ENCODE data around the gene OTOP1. TPM values are rescaled to one million over a fixed set of nuclear protein-coding genes. Genes with fewer than 3 reads are reported as not detected.
"Not testable (repeated sequence)": the region's sequence is repeated elsewhere in the genome, so short reads cannot be mapped to it uniquely, and the experiment has no call there.

The OTOP1 gene
- total RNA-seq, 1 donor from 2014 or later = not detected

DNA sequence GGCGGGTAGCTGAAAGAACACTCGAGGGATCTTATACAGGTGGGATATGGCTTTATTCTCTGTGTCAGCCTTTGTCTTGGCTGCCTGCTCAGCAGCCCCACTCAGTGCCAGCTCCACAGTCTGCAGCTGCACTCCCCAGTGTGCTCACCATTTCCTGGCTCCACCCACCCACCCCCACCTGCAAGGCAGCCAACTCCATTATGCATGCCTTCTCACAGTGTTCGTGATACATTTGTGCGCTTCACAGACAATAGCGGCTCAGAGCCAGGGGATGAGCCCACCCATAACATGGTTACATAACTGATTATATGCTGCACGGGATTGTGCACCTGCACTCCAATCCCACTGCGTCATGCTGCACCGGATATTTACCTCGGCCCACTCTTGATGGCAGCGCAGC is 30.1 kb upstream of the OTOP1 start:
- TF ChIP-seq, protein P1, sequence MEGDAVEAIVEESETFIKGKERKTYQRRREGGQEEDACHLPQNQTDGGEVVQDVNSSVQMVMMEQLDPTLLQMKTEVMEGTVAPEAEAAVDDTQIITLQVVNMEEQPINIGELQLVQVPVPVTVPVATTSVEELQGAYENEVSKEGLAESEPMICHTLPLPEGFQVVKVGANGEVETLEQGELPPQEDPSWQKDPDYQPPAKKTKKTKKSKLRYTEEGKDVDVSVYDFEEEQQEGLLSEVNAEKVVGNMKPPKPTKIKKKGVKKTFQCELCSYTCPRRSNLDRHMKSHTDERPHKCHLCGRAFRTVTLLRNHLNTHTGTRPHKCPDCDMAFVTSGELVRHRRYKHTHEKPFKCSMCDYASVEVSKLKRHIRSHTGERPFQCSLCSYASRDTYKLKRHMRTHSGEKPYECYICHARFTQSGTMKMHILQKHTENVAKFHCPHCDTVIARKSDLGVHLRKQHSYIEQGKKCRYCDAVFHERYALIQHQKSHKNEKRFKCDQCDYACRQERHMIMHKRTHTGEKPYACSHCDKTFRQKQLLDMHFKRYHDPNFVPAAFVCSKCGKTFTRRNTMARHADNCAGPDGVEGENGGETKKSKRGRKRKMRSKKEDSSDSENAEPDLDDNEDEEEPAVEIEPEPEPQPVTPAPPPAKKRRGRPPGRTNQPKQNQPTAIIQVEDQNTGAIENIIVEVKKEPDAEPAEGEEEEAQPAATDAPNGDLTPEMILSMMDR (IDR thresholded peaks at IDR 0.05; ENCODE audit: unreplicated experiment) = no peak
- H3K4me3 Mint-ChIP-seq (ENCODE audit: unreplicated experiment) = no peak overlapping the region
- H3K9me3 Mint-ChIP-seq (ENCODE audit: unreplicated experiment) = no peaks in the 10 kb centered on the region
- no peak overlapping the region for H3K27ac Mint-ChIP-seq (ENCODE audit: unreplicated experiment)
- H3K4me1 Mint-ChIP-seq (ENCODE audit: unreplicated experiment) = no peaks in the 10 kb centered on the region
- DNase-seq (ENCODE audit: low spot score) = no peak
- peaks cover 2% of the 10 kb centered on the region for H3K27me3 Mint-ChIP-seq (ENCODE audit: unreplicated experiment)
- no peaks in the 10 kb centered on the region for H3K36me3 Mint-ChIP-seq (ENCODE audit: low read depth, unreplicated experiment)

DNA sequence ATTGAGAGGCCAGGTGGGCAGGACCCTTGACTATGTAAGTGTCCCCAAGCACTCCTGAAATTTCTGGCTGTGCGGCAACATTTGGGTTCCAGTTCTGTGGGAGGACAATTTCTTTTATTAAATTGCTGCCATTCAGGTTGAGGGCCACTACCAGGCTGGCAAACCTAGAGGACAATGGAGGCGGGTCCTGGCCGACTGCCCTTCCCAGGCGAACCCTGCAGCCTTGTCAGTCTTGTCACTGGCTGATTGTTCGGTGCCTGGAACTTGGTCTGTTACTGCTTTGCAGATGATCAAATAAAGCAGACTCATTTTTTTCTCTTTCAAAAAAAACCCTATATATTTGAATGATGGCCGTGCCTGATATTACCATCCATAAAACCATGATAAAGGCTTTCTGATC is 27.9 kb upstream of the OTOP1 start:
- H3K4me1 Mint-ChIP-seq (ENCODE audit: unreplicated experiment) = peaks cover 4% of the 10 kb centered on the region

DNA sequence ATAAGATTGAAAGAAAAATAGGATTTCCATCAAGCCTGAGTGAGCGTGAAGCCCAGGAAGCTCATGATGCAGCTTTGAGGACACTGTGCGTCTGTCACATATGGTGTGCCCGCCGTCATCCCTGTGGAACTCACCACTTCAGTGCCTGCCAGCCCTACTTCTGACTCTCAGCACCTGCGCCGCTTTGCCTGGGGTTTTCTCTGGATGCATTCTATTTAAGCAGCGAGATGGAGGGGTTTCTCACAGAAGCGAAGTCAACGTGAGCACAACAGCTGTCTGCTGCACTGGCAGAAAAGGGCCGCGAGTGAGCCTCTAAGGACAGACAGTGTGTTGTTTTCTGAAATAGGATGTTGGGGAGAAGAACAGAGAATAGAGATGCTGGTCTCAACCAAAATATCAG is 27.5 kb upstream of the OTOP1 start:
- DNase-seq (ENCODE audit: low spot score) = no peak
- Mint-ChIP-seq H3K27ac (ENCODE audit: unreplicated experiment) (no peak overlapping the region), H3K9me3 (ENCODE audit: unreplicated experiment) (no peaks in the 10 kb centered on the region), H3K27me3 (ENCODE audit: unreplicated experiment) (peaks cover 2% of the 10 kb centered on the region), H3K4me1 (ENCODE audit: unreplicated experiment) (peaks cover 4% of the 10 kb centered on the region), H3K36me3 (ENCODE audit: low read depth, unreplicated experiment) (no peaks in the 10 kb centered on the region), H3K4me3 (ENCODE audit: unreplicated experiment) (no peak overlapping the region)
- TF ChIP-seq, protein P1 (IDR thresholded peaks at IDR 0.05; ENCODE audit: unreplicated experiment) = no peak

More for the DNA sequence above, 27.9 kb upstream of the OTOP1 start:
- TF ChIP-seq, protein P1 (IDR thresholded peaks at IDR 0.05; ENCODE audit: unreplicated experiment) = no peak
- no peak overlapping the region for H3K27ac Mint-ChIP-seq (ENCODE audit: unreplicated experiment)
- H3K27me3 Mint-ChIP-seq (ENCODE audit: unreplicated experiment) = peaks cover 2% of the 10 kb centered on the region
- H3K4me3 Mint-ChIP-seq (ENCODE audit: unreplicated experiment) = no peak overlapping the region
- H3K36me3 Mint-ChIP-seq (ENCODE audit: low read depth, unreplicated experiment) = no peaks in the 10 kb centered on the region
- DNase-seq (ENCODE audit: low spot score) = no peak
- no peaks in the 10 kb centered on the region for H3K9me3 Mint-ChIP-seq (ENCODE audit: unreplicated experiment)

DNA sequence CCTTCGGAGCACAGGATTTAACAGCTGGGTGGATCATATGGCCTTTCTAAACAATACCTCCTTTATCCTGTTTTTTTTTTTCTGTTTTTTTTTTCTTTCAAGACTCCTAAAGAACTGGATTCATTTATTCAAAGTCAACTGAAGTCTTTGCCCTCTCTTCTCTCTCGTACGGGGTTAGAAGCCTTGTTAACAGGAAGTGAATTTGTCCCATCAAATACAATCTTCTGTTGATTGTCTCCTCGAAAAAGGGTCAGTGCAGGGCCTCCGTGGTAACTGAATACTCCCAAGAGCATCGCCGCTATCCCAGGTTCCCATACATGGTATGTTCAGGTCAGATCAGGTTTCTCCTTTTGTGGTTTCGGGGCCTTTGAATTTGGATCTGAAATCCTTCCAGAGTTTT is 23.1 kb upstream of the OTOP1 start:
- no peak for DNase-seq (ENCODE audit: low spot score)
- Mint-ChIP-seq H3K36me3 (ENCODE audit: low read depth, unreplicated experiment) (peaks cover 9% of the 10 kb centered on the region), H3K9me3 (ENCODE audit: unreplicated experiment) (no peaks in the 10 kb centered on the region), H3K4me1 (ENCODE audit: unreplicated experiment) (peaks cover 20% of the 10 kb centered on the region), H3K27ac (ENCODE audit: unreplicated experiment) (no peak overlapping the region), H3K27me3 (ENCODE audit: unreplicated experiment) (peaks cover 6% of the 10 kb centered on the region), H3K4me3 (ENCODE audit: unreplicated experiment) (no peak overlapping the region)
- TF ChIP-seq, protein P1 (IDR thresholded peaks at IDR 0.05; ENCODE audit: unreplicated experiment) = no peak

DNA sequence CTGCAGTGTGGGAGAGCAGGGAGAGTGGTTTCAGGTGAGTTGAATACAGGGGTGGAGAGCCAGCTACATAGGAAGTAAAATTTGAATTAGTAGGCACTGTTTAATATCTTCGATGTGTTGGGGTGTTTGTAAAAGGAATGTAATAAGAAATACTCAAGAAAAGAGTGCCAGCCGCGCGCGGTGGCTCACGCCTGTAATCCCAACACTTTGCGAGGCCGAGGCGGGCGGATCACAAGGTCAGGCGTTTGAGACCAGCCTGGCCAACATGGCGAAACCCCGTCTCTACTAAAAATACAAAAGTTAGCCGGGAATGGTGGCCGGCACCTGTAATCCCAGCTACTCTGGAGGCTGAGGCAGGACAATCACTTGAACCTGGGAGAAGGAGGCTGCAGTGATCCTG is 22.6 kb upstream of the OTOP1 start:
- H3K4me3 Mint-ChIP-seq (ENCODE audit: unreplicated experiment) = peak overlapping the region; percentile 89
- not testable (repeated sequence) for H3K27me3 Mint-ChIP-seq (ENCODE audit: unreplicated experiment); H3K36me3 Mint-ChIP-seq (ENCODE audit: low read depth, unreplicated experiment); DNase-seq (ENCODE audit: low spot score); H3K9me3 Mint-ChIP-seq (ENCODE audit: unreplicated experiment)
- peak overlapping the region; percentile 98 for H3K27ac Mint-ChIP-seq (ENCODE audit: unreplicated experiment)
- peaks cover 20% of the 10 kb centered on the region for H3K4me1 Mint-ChIP-seq (ENCODE audit: unreplicated experiment)

DNA sequence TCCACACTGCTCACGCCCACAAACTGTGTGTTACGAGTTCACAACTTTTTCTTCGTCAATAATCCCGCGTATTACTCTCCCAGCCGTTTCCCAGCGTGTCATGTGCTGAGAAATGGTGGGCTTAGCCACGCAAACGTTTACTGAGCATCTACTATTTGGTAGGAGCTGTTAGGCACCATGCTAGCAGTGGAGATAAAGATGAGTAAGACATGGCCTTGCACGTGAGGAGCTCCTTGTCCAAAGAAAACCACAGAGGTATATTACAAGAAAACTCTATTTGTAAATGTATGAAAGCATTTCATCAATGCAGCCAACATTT is 22.1 kb upstream of the OTOP1 start:
- DNase-seq (ENCODE audit: low spot score) = no peak
- Mint-ChIP-seq H3K4me3 (ENCODE audit: unreplicated experiment) (peak overlapping the region; percentile 89), H3K9me3 (ENCODE audit: unreplicated experiment) (no peaks in the 10 kb centered on the region), H3K4me1 (ENCODE audit: unreplicated experiment) (peaks cover 20% of the 10 kb centered on the region), H3K27ac (ENCODE audit: unreplicated experiment) (peak overlapping the region; percentile 98), H3K36me3 (ENCODE audit: low read depth, unreplicated experiment) (peaks cover 10% of the 10 kb centered on the region), H3K27me3 (ENCODE audit: unreplicated experiment) (peaks cover 6% of the 10 kb centered on the region)
- TF ChIP-seq, protein P1 (IDR thresholded peaks at IDR 0.05; ENCODE audit: unreplicated experiment) = no peak

Measured in endothelial cell (in vitro differentiated cells).